T-helper 1 cell treated with Interleukin-12 subunit alpha and Interleukin-12 subunit beta and Interleukin-4 antibody, amounts not matched to agents 30 ng/mL and 1 ng/mL, for 36 hours (primary cell): ENCODE measurements around the gene COQ9. TPM values are rescaled to one million over a fixed set of nuclear protein-coding genes. Genes with fewer than 3 reads are reported as not detected.

Experiments used
- intact Hi-C: fragments of 100-400 bp; cut with micrococcal nuclease; formaldehyde crosslinking; loops from one replicate; pipeline ENCODE4 v1.15.1; 2024
- total RNA-seq: library from RNA; stranded (reverse); gene quantifications from 2 replicates; pipeline ENCODE4 v1.2.3, GENCODE V29; 2022

COQ9 gene
- total RNA-seq, 1 donor from 2014 or later: 39.1 TPM

DNA sequence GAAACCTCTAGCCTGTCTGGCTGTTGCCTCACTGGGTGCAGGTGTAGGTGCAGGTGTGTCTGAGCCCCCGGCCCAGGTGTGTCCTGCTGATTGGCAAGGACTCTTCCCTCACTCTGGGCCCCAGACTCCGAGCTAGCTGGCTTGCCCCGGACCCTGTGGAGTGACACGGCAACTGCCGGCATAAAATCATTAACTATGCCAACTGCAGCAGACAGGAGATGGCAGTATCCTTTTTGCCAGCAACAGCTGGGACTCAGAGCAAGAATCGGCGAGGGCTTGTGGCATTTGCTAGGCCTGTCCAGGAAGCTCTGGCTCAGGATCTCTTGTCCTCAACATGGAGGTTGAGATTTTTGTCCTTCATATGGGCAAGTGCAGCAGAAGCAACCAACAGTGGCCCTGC is 20.9 kb upstream of the COQ9 start:
- intact Hi-C loops: no loop called here

DNA sequence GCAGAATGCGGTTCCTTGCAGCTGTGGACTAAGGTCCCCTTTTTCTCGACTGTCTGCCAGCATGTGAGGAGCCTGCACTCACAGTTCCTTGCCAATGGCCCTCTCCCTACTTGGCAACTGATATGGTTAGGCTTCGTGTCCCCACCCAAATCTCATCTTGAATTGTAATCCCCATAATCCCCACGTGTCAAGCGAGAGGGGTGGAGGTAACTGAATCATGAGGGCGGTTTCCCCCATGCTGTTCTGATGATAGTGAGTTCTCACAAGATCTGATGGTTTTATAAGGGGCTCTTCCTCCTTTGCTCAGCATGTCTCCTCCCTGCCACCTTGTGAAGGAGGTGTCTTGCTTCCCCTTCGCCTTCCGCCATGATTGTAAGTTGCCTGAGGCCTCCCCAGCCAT is 20.0 kb upstream of the COQ9 start:
- intact Hi-C loops: no loop called here

DNA sequence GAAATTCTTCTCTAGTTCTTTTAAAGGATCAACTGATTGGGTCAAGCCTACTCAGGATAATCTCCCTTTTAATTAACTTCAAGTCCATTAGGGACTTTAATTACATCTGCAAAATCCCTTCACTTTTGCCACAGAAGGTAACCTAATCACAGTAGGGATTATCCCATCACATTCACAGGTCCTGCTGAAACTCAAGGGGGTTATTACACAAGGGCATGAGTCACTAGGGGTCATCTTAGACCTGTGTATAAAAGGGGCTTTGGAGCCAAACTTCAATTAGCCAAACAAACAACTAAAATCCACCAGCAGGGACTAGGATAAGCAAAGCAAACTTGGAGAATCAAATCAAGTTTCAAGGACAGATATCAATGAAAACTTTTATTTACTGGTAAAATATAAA is 19.5 kb upstream of the COQ9 start:
- intact Hi-C loops: no loop called here

DNA sequence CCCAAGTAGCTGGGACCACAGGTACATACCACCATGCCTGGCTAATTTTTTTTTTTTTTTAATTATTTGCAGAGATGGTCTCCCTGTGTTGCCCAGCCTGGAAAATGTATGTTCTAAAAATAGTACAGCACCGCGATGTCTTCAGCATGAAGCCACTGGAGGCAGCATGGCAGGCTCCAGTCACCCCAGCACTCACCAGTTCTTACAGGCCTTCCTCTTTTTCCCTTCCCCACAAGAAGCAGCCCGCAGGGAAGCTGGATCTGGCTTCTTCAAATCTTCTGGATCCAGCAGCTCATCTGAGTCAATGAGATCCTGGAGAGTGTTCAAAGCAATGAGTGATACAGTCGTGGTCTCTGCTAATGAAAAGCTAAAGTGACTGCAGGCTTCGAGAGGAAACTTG is 16.3 kb upstream of the COQ9 start:
- intact Hi-C loops: no loop called here

DNA sequence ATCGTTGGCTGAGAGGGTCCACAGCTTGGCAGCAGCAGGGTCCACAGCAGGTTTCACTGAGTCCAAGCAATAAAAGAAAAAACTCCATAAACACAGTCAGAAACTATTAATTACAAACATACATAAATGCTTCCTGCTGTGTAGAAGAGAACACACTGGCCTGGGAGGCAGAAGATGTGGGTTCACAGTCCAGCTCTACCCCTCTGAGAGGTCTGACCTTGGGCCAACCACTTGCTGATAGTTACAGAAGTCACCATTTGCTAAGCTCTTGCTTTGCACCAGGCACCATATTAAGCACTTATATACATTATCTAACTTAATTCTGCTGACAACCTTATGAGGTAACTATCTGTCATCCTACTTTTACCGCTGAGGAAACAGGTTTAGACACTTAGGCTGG is 14.8 kb upstream of the COQ9 start:
- intact Hi-C loops: no loop called here

DNA sequence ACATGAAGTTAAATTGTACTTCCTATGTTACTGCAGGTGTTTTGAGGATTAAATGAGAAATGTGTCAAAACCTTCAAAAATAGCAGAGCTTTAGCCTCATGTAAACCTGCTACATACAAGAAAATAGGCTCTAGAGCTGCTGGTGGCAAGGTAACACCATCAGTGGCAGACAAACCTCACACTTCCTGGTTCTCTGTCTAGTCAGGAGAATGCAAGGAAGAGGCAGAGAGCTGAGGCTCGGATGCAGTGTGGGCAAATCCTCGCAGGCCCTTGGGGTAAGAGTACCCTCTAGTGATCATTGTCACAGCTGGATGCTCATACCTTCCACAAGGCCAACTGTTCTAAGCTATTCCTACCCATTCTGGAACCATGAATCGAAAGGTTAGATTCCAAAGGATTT is 14.3 kb upstream of the COQ9 start:
- intact Hi-C loops: no loop called here

DNA sequence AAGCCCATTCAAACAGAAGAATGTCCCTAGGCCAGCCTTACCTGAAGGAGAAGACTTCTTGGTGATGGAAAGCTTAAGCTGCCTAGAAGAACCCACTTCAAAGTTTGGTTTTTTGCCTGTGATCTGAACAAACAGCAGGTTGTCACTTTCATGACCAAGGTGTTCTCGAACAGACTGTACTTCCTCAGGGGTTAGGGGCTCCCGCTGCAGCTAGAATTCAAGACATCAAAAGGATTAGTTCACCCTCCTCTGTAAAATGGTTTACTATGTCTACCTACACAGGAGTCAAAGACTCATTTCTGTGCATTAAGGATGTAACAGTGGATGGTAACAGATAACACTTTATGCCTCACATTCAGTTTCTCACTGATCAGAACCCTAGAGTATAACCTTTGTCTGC is 13.3 kb upstream of the COQ9 start:
- intact Hi-C loops: no loop called here

DNA sequence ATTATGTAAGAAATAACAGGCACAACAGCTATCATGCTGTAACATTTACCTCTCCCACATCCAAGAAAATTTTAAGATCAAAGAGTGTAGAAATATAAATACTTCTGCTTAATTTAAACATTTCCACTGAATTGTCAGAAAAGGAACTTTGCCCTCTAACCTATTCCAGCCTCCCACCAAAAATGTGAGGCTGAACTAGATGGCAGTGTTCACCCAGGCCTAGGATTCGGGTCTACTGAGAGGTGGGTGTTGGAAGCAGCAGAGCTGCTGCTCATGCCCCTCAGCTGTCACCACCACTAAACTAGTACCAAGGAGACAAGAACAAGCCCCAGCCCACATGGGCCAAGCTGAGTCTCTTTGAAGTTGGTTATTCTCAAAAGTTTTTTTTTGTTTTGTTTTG is 11.4 kb upstream of the COQ9 start:
- intact Hi-C loops: no loop called here

DNA sequence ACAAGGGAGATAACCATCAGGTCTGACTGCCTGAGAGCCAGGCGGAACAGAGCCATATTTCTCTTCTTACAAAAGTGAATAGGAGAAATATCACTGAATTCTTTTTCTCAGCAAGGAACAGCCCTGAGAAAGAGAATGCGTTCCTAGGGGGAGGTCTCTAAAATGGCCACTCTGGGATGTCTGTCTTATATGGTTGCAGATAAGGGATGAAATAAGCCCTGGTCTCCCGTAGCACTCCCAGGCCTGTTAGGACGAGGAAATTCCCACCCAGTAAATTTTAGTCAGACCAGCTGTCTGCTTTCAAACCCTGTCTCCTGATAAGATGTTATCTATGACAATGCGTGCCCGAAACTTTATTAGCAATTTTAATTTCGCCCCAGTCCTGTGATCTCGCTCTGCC is 7.3 kb upstream of the COQ9 start:
- intact Hi-C loops: loop anchor here (10.0 kb wide), 1 partner anchor 685 kb away; the partner anchor contains the start of gene CFAP20

DNA sequence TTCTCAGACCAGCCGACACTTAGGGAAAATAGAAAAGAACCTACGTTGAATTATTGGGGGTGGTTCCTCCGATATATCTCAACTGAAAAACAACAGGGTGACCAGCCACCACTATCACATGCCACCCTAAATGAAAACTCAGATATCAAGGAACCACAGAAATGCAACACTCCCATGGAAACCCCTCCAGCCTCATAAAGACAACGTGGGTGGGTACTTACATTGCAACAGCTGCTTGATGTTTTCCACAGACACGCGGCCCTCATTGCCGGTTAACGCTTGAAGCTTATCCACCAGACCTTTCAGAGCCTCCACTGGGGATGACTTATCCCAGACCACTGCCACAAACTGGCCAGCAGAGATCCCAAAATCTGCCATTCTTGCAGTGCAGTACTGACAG is 6.7 kb upstream of the COQ9 start:
- intact Hi-C loops: loop anchor here (10.0 kb wide), 1 partner anchor 684 kb away; the partner anchor contains the start of gene CFAP20

DNA sequence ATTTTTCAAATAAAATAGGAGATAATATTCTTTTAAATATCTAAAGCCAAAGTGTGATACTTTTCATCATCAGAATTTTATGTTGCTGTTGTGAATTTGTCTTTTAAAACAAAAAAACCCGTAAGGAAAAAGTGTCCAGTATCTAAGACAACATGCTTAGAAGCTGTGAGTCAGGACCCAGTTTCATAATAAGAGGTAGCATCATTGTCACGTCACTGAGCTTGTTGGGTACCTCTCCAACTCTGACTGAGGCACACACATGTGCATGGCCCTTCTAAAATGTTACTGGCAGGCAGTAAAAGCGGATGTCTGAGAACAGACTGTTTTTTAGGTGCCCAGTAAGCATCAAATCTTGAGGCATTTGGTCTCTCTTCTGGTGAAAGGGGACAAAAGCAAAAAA is 2.6 kb upstream of the COQ9 start:
- intact Hi-C loops: loop anchor here (10.0 kb wide), 1 partner anchor 680 kb away; the partner anchor contains the start of gene CFAP20

DNA sequence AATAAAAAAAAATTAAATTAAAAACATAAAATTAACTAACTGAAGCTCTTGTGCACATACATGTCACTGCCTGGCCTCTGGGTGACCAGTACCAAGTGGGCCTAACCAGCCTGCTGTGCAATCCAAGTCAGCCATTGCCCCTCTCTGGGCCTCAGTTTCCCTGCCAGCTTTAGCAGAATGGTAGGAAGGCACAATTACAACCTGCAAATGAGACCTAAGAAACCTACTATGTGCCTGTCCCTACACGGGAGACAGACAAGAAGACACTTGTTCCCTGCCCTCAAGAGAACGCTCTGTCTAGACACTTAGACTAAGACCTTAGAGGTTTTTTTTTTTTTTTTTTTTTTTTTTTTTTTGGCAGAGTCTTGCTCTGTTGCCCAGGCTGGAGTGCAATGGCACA is 1.8 kb upstream of the COQ9 start:
- intact Hi-C loops: loop anchor here (10.0 kb wide), 1 partner anchor 679 kb away; the partner anchor contains the start of gene CFAP20

DNA sequence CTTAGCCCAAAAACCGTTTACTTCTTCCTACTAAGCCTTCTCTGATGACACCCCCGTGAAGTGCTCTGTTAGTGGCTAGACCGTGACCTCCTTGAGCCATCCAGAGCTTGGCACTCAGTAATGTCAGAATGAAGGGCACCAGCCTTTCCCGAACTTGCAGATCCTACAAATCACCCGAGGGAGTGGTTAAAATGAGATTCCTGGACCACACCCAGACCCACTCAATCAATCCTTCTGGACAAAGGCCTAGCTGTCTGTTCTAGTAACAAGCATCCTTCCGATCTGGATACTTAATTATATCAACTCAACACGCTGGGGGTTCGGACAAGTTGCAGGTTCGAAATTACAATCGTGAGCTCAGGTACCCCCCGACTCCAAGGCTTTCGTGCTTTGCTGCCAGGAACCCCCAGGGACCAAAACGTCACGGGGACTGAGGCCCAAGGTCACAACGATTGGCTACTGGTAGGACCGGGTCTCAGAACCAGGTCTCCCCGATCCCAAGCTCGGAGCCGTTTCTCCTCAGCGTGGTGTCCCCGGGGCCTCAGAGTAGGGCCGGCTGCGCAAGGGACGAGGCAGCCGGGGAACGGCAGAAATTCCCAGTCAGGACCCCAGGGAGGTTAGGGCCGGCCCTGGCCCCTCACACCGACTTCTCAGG is 621 bp upstream of the COQ9 start:
- intact Hi-C loops: loop anchor here (1.0 to 10.0 kb wide), 11 partner anchors 16 to 678 kb away; partner anchors contain the start of genes ARL2BP, CCDC102A, CFAP20 and KATNB1

DNA sequence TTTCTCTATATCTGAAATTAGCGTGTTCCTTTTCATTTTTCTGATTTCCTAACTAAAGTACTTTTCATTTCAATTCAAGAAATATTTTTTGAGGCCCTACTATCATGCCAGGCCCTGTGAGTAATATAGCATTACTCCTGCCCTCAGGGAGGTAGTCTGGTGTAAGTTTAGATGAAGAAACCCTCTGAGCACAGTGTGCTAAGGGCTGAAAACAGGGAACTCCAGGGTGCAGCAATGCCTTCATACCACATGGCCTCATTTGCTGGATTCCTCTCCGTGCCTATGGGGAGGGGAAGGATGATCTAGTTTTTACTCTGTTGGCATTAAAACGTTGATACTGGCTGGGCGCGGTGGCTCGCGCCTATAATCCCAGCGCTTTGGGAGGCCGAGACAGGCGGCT is 4.7 kb downstream of the COQ9 start:
- intact Hi-C loops: no loop called here

DNA sequence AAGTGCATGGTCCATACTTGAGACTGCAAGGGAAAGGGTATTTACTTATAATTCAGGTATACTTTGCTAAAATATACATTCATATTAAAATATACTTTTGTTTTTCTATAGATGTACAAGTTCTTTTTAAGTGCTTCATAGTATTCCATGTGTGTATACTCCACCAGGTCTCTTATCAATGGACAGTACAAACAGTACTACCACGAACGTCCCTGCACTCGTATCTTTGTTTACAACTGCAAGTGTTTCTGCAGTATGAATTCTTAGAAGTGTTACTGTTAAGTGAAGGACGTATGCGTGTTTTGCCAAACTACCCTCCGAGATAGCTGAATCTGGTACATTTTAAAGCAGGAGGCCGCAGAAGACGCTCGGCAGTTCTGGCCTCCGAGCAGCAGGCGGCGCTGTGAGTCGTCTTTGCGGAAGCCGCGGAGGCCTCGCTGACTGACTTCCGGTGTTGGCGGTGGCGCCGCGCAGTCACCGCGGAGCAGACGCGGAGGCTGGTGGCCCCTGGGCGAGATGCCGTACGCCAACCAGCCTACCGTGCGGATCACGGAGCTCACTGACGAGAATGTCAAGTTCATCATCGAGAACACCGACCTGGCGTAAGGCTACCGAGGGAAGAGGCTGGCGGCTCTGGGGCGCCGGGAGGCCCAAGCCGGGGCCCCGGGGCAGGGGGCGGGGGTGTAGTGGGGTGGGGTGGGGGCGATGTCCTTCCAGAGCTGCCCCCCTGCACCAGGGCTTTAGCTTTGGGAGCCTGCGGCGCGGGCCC is 15.1 kb downstream of the COQ9 start, which contains the start of gene POLR2C:
TSS of gene POLR2C (plus strand) at position 471 of the 769 bp plus-strand sequence. CDS start at position 517, 46 bp downstream.
- intact Hi-C loops: loop anchor here (1.0 to 2.0 kb wide), 11 partner anchors 13 to 1011 kb away; partner anchors contain the start of genes CCDC102A, CIAPIN1, COQ9 and DOK4

DNA sequence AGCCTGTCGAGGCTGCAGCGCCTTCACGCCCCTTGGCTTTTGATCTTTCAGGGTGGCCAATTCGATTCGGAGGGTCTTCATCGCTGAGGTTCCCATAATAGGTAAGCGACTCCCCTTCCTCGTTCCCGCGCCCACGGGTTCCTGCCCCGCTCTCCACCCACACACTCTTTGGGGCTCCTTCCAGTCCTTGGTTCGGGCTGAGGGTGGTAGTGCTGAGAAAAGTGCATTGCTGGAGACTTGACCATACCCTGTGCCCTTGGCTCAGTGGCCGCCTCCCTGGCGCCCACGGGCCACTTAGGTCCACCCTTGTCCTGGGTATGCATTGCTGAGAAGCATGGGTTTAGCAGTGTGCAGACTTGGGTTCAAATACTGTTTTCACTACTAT is 15.7 kb downstream of the COQ9 start:
- intact Hi-C loops: loop anchor here (1.0 to 2.0 kb wide), 11 partner anchors 12 to 1012 kb away; partner anchors contain the start of genes CCDC102A, CIAPIN1, COQ9 and DOK4

DNA sequence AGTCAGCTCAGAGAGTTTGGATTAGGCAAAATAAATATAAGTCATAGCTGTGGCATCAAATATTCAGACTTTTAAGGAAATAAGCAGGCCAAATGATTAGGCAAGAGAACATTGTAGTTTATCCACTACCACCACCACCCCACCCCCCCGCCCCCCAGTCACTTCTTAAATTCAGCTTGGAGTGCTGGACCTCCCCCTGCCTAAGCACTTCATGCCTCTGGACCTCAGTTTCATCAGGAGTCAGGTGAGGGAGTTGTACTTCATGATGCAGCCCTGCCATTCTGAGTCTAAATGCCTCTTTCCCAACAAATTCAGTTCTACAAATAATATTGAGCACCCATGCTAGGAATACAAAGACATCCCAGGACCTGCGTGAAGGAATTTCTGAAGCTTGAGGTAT is 17.2 kb downstream of the COQ9 start:
- intact Hi-C loops: no loop called here

DNA sequence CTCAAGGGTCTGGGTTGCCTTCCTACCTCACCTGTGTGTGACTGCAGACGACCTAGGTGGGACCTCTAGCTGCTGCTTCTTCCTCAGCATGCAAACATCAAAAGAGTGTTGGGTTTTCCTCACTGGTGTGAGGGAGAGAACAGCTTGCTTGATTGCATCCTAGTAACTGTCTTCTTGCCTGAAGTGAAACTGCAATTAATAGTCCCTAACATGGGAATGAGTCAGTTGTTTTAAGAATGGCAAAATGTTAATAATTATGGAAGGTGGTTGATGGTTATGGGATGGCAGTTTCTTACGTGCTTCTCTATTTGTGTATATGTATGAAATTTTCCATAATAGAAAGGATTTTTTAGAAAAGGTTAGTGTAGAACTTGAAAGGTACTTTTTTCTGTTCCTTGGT is 21.1 kb downstream of the COQ9 start:
- intact Hi-C loops: no loop called here

DNA sequence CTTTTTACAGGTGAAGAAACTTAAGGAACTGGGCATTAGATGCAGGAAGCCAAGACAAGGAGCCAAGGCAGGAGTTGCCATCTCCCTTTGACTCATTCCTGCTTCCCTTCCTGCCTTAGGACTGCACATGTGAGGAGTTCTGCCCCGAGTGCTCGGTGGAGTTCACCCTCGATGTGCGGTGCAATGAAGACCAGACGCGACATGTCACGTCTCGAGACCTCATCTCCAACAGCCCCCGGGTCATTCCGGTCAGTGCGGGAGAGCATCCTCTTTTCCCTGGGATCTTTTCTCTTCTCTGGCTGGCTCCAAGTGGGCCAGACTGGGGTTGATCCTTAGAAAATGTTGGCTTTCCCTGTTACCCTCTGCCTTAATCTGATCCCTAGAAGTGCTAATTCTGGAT is 21.8 kb downstream of the COQ9 start:
- intact Hi-C loops: no loop called here

DNA sequence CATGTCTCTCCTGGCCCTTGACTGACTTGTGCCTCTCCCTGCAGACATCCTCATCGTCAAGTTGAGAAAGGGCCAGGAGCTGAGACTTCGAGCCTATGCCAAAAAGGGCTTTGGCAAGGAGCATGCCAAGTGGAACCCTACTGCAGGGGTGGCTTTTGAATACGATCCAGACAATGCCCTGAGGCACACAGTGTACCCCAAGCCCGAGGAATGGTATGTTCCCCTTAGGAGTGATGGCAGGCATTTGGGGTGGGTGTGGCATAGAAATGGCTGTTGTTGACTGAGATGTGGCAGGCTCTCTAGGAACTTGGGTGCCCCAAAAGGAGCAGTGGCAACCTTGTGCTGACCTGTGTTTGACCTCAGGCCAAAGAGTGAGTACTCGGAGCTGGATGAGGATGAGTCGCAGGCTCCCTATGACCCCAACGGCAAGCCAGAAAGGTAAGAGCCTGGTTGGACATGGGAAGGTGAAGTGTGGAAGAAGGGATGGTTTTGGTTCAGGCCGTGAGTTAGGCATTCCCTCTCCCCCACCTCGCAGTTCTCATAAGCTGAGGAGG is 22.7 kb downstream of the COQ9 start:
- intact Hi-C loops: no loop called here

DNA sequence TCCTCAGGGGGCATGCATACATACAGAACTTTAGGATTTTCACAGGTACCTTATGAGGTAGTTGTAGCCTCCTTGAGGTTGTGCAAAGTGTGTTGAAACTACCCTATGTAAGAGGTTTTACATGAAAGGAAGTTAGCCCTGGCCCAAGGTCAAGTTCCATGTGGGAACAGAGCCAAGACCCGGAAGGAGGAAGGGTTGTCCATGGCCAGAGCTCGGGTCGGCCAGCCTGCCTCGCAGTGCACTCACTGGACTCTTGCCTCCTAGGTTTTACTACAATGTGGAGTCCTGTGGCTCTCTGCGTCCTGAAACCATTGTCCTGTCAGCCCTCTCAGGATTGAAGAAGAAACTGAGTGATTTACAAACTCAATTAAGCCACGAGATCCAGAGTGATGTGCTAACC is 23.4 kb downstream of the COQ9 start:
- intact Hi-C loops: no loop called here

DNA sequence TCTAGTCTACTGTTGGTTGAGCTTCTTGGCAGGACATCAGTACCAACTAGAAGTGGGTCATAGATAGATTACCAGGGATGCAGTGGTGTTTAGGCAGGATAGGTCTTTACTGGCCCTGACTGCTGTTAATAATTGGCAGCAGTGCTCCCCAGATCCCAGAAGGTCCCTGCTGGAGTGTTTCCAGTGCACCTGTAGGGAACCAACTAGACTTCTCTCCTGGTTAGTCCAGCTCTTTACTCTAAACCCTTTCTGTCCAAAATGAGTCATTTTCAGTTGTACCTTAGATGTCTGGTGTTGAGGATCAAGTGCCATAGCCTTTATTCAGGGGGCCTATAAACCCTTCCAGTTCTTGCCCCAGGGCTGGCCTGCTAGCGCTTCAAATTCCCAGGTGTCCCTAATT is 23.9 kb downstream of the COQ9 start:
- intact Hi-C loops: no loop called here
